Cardiac muscle cell (in vitro differentiated cells and primary cell): ENCODE data around the gene HHAT. TPM values are rescaled to one million over a fixed set of nuclear protein-coding genes. Genes with fewer than 3 reads are reported as not detected.

Source experiments
- DNase-seq, 2 donors: peaks; one replicate each; pipeline versions ENCODE4 v3.0.0 to v3.0.0-alpha.2; 2010 to 2017; ENCODE audit warnings: low read depth in 1 of 2, low spot score in 1 of 2
- H3K27ac ChIP-seq: fragments of 200-600 bp; sonication (generic); 2 replicates; pipeline ENCODE4 v1.5.1; 2016
- H3K27me3 ChIP-seq: fragments of 200-600 bp; sonication (generic); 2 replicates; pipeline ENCODE4 v1.6.0; 2016; ENCODE audit warnings: control low read depth
- H3K36me3 ChIP-seq: fragments of 200-600 bp; sonication (generic); 2 replicates; pipeline ENCODE4 v1.5.1; 2016; ENCODE audit warnings: control low read depth
- H3K4me1 ChIP-seq: fragments of 200-600 bp; sonication (generic); 2 replicates; pipeline ENCODE4 v1.8.1; 2017; ENCODE audit warnings: low read depth, mild to moderate bottlenecking, mixed run types
- H3K4me3 ChIP-seq: fragments of 200-600 bp; sonication (generic); 2 replicates; pipeline ENCODE4 v1.5.1; 2016; ENCODE audit warnings: mild to moderate bottlenecking
- H3K9me3 ChIP-seq: fragments of 200-600 bp; sonication (generic); 2 replicates; pipeline ENCODE4 v1.5.1; 2017; ENCODE audit warnings: low read depth, mild to moderate bottlenecking, control low read depth
- polyA plus RNA-seq: library from polyadenylated mRNA; unstranded; fragments of >200 nt; fragmentation: Nextera tagmentation; extraction: Ambion mirVana; gene quantifications from 2 replicates; pipeline ENCODE4 v1.2.1, GENCODE V29; 2016
- total RNA-seq: library from RNA; depleted of rRNA; stranded (reverse); fragments of >200 nt; gene quantifications from 2 replicates; pipeline ENCODE4 v1.2.3, GENCODE V29; 2016
- TF ChIP-seq, protein P1 (sequence below): IDR thresholded peaks from 2 replicates; pipeline ENCODE4 v1.5.1; 2012; ENCODE audit warnings: low read depth, mild to moderate bottlenecking, low read length

HHAT gene
- total and polyA plus RNA-seq, 2 experiments from 2014 or later, result 3.6 to 8.4 TPM

- H3K27me3 ChIP-seq, result no peaks in the 10 kb centered on the region
Measured at GRCh38 chr1:210676539-210676938, 347.8 kb downstream of the HHAT start.

GRCh38 chr1:210677533-210677932 lies 348.8 kb downstream of the HHAT start:
- H3K4me3 ChIP-seq, result no peak overlapping the region
- no peak for DNase-seq
- peaks cover 6% of the 10 kb centered on the region for H3K4me1 ChIP-seq
- H3K27me3 ChIP-seq, result no peaks in the 10 kb centered on the region
- H3K9me3 ChIP-seq, result no peaks in the 10 kb centered on the region
- TF ChIP-seq, protein P1, sequence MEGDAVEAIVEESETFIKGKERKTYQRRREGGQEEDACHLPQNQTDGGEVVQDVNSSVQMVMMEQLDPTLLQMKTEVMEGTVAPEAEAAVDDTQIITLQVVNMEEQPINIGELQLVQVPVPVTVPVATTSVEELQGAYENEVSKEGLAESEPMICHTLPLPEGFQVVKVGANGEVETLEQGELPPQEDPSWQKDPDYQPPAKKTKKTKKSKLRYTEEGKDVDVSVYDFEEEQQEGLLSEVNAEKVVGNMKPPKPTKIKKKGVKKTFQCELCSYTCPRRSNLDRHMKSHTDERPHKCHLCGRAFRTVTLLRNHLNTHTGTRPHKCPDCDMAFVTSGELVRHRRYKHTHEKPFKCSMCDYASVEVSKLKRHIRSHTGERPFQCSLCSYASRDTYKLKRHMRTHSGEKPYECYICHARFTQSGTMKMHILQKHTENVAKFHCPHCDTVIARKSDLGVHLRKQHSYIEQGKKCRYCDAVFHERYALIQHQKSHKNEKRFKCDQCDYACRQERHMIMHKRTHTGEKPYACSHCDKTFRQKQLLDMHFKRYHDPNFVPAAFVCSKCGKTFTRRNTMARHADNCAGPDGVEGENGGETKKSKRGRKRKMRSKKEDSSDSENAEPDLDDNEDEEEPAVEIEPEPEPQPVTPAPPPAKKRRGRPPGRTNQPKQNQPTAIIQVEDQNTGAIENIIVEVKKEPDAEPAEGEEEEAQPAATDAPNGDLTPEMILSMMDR, result no peak
- no peak overlapping the region for H3K27ac ChIP-seq
- H3K36me3 ChIP-seq, result no peaks in the 10 kb centered on the region

More at GRCh38 chr1:210676539-210676938, 347.8 kb downstream of the HHAT start:
- TF ChIP-seq, protein P1, result no peak
- peaks cover 6% of the 10 kb centered on the region for H3K4me1 ChIP-seq
- no peaks in the 10 kb centered on the region for H3K9me3 ChIP-seq
- no peak overlapping the region for H3K4me3 ChIP-seq
- no peak for DNase-seq
- H3K27ac ChIP-seq, result no peak overlapping the region
- H3K36me3 ChIP-seq, result no peaks in the 10 kb centered on the region

DNA sequence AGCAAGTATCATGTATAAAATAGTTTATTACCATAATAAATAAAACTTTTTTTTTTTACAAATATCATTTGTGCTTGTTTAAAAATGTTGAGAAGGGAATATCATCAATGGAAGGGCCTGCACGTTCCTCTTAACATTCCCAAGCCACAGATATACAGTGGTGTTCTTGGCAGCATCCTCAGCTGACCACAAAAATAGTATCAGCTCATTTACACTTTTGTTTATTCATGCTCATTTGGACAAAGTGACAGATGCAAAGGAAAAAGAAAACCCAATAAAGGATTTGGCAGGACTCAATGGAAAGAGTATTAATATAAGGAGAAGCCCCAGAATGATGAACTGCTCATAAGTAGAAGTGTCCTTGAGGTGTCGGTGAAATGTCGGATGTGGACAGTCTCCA lies 349.6 kb downstream of the HHAT start:
- H3K27me3 ChIP-seq, result no peaks in the 10 kb centered on the region
- H3K36me3 ChIP-seq, result no peaks in the 10 kb centered on the region
- H3K27ac ChIP-seq, result no peak overlapping the region
- no peak for DNase-seq
- TF ChIP-seq, protein P1, result no peak
- no peak overlapping the region for H3K4me3 ChIP-seq
- peaks cover 6% of the 10 kb centered on the region for H3K4me1 ChIP-seq
- no peaks in the 10 kb centered on the region for H3K9me3 ChIP-seq

GRCh38 chr1:210681158-210681557 lies 352.5 kb downstream of the HHAT start:
- H3K4me3 ChIP-seq, result no peak overlapping the region
- no peaks in the 10 kb centered on the region for H3K27me3 ChIP-seq
- no peaks in the 10 kb centered on the region for H3K9me3 ChIP-seq
- H3K27ac ChIP-seq, result no peak overlapping the region
- peaks cover 6% of the 10 kb centered on the region for H3K4me1 ChIP-seq
- TF ChIP-seq, protein P1, result no peak
- no peaks in the 10 kb centered on the region for H3K36me3 ChIP-seq
- no peak for DNase-seq

DNA sequence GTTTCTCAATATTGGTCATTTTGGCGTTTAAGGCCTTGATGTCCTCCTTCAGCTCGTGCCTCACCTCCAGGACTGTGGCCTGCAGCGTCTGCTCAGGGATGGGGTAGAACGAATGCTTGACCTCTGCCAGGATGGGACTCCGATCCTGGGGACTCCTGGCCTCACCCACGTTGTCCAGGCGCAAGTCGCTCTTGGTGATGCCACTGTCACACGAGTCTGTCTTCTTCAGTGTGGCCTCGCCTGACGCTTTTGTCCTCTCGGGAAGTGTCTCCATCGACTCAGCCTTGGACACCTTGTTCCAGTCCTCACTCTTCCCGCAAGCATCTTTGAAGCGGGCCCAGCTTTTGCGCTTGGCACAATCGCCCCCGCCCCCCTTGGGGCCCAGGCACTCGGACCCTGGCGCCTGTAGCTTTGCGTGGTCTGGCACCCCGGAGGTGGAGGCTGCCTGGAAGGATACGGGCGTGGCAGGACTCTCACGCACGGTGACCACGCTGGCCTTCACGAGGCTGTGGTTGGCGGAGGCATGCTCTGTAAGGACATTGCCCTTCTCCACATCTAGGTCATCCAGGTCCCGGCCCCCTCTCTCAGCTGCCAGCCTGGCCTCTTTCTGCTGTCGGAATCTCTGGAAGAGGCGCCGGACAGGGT lies 354.8 kb downstream of the HHAT start:
- DNase-seq, result no peak
- Histone ChIP-seq H3K27me3 (no peaks in the 10 kb centered on the region), H3K27ac (no peak overlapping the region), H3K4me3 (no peak overlapping the region), H3K9me3 (no peaks in the 10 kb centered on the region), H3K36me3 (no peaks in the 10 kb centered on the region), H3K4me1 (peaks cover 6% of the 10 kb centered on the region)
- TF ChIP-seq, protein P1, result no peak
